T47D (cell line): Measurements from ENCODE around the gene OR6B1.
A peak's percentile ranks its signal among the peaks of the same experiment; 100 is the strongest.
"Not testable (repeated sequence)": the region's sequence is repeated elsewhere in the genome, so short reads cannot be mapped to it uniquely, and the experiment has no call there.

Source experiments
- DNase-seq, 2 experiments: peaks; one replicate each; pipeline versions ENCODE4 v3.0.0 to v3.0.0-alpha.2; 2011 to 2012; ENCODE audit warnings: low read depth in 1 of 2, low spot score in 1 of 2
- JUND ChIP-seq: IDR thresholded peaks from 2 replicates; pipeline ENCODE4 v1.6.1; 2012; ENCODE audit warnings: low read depth
- in situ Hi-C: cut with HindIII; loops from 2 replicates; pipeline ENCODE4 v1.10.0; 2016; ENCODE audit warnings: low sequenced_read_pairs, low pct_unique_long_range_greater_than_20kb

Gene OR6B1

DNA sequence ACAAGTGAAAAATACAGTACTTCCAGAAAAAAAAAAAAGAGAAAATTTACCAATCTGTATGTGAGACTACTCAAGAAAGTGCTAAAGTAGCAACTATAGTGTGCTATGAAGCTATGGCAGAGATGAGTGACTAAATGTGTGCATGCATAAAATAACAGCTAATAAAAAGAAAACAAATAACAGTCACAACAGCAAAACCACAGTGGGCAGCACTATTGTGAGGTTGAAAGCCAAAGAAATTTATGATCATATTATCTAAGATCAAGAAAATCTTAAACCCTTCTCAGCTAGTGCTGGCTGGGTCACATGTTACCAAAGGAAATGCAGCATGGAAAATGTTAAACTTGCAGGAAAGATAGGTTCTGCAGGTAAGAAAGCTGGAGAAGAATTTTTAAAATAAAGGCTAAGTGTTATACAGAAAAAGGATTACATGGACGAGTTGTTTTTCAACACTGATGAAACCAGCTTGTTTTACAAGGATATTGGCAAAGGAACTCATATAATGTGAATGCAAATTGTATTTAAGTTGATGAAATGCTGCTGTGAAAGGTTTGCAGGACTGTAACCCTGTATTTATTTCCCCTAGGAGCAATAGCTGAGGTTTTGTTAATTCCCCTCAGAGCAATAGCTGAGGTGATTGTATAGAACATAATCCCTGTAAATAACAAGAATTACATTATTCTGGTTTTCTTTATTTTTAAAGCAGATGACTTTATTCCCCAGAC, 33.0 kb downstream of the OR6B1 start:
- no peak for DNase-seq
- in situ Hi-C loops = no loop called here
- no peak for TF ChIP-seq JUND

DNA sequence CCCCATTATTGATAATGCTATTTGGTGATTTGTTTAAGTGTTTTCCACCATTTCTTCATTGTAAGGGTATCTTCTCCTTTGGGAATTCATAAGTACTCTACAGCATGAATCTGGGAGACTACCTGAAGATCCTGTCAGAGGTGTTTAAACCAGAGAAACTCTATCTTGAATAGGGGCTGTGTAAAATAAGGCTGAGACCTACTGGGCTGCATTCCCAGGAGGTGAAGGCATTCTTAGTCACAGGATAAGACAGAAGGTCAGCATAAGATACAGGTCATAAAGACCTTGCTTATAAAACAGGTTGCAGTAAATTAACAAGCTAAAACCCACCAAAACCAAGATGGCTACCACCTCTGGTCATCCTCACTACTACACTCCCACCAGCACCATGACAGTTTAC, 35.3 kb downstream of the OR6B1 start:
- TF ChIP-seq JUND = no peak
- DNase-seq = no peak
- in situ Hi-C loops = no loop called here

DNA sequence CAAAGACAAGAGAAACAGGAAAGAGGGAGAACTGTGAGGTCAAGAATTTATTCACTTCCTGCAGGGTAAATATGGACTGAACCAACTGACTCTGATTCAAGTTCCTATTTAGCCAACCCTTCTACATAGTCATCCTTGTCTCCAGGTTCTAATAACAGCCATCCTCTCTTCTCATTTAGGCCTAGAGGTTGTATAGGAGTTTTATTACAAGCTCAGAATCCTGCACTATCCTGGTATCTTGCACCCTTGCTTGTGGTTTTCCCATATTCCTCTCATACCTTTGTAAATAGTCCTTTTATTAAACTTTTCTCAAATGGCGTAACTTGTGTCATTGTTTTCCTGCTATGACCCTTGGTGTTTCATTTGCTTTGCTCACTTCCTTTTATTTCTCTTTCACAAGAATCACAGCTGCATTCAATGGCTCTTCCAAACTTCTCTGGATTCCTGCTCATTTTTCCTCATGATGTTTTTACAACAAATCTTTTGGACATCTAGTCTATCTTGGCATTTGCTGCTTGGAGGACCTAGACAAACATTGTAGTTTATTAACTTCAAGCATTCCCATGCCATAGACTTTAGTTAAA, 36.3 kb downstream of the OR6B1 start:
- TF ChIP-seq JUND = no peak
- in situ Hi-C loops = no loop called here
- DNase-seq = peak in 1 of 2 experiments; percentile 6

DNA sequence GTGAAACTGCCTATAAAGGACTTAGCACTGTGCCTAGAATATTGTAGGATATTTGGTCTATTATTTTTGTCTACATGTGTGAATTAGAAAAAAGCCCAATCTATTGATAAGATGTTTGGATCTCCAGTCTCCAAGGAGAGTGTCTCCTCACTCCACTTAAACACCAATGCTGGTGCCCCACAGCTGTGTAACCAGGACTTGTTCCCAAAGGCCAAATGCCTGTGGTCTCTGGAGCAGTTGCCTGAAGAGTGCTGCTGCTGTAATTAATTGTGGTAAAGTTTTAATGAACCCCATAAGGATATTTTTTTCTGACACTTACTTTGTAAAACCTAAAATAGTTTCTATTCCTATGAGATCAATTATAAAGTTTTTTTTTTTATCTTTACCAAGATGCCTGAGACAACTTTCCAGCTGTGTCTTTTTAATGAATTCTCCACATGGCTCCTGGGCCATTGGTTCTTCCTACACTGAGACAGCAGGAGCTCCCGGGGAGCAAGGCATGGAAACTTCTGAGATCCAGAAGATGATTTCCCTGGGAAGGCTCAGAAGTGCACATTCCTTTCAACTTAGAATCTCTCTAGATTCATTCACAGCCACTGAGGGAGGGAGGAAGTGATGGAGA, 37.4 kb downstream of the OR6B1 start:
- in situ Hi-C loops = no loop called here
- no peak for DNase-seq
- TF ChIP-seq JUND = no peak

DNA sequence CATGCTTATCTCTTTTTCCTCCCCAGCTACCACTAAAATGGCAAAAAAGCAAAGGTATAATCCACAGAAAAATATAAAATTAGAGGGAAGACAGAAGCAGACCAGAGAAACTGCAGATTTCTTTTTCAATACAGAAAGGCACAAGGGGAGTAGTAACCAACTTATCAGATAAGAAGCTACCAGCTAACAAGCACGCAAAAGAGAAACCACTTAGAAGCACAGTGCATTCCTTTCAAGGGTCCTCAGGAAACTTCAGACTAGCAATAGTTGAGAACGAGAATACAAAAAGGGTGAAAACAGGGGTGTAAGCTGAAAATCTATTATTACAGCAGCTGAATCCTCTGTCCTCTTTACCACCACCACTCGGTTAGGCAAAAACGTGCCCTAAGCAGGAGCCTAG, 38.8 kb downstream of the OR6B1 start:
- TF ChIP-seq JUND = no peak
- in situ Hi-C loops = no loop called here
- DNase-seq = no peak

DNA sequence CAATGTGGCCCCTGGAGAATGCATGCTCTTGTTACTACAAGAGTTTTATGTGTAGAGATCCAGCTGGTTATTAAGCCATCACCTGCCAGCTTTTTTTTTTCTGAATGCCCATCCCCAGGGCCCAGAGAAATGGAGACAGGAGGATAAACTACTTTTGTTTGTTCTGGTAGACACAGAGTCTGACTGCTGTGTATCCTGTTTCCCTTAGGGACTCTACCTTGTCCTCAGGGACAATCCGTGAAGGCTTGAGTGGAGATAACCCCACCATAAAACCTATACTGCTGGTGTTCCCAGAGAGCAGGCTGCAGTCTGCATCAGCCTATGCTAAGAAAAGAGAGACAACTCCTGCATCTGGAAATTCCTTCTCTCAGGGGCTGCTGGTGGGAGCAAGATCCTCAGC, 48.5 kb downstream of the OR6B1 start, which contains the start of gene OR2A5:
TSS of gene OR2A5 (plus strand) at position 301 of the 400 bp plus-strand sequence. CDS start 1,454 bp downstream, outside the sequence.
- no peak for DNase-seq
- in situ Hi-C loops = no loop called here
- no peak for TF ChIP-seq JUND

DNA sequence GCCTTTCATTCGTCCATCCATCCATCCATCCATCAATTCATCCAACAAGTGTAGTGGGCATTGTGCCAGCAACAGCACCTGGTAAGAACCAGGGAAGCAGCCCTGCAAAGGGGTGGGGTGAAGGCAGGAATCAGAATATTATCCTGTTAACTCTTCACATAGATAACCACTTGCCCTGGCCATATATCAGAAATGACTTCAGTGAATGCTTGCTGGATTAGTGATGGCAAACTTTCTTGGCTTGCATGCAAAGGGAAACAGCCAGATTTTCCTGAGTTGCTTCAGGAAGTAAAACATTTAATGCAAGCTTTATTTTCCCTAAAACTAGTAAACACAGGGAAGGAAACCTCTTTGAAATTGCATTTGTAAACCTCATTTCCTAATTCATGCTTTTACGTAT, 49.4 kb downstream of the OR6B1 start:
- no peak for DNase-seq
- in situ Hi-C loops = no loop called here
- TF ChIP-seq JUND = no peak

DNA sequence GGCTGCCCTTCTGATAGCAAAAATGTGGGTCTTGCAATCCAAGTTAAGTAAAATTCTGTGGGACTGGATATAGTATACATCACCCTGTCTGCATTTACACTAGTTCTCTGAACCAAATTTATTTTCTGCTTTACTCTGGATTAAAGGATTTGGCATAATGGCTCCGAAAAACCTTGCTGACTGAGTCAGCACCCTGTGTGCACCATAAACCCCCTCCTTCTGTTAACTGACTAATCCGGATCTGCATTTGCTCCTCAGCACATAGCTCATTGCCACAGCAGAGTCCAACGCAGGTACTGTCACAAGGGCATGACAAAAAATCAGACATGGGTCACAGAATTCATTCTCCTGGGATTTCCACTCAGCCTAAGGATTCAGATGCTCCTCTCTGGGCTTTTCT, 50.0 kb downstream of the OR6B1 start:
- in situ Hi-C loops = no loop called here
- no peak for TF ChIP-seq JUND
- DNase-seq = no peak

DNA sequence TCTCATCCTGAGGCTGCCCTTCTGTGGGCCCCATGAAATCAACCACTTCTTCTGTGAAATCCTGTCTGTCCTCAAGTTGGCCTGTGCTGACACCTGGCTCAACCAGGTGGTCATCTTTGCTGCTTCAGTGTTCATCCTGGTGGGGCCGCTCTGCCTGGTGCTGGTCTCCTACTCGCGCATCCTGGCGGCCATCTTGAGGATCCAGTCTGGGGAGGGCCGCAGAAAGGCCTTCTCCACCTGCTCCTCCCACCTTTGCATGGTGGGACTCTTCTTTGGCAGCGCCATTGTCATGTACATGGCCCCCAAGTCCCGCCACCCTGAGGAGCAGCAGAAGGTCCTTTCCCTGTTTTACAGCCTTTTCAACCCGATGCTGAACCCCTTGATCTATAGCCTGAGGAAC, 50.8 kb downstream of the OR6B1 start:
- in situ Hi-C loops, DNase-seq: not testable (repeated sequence)

DNA sequence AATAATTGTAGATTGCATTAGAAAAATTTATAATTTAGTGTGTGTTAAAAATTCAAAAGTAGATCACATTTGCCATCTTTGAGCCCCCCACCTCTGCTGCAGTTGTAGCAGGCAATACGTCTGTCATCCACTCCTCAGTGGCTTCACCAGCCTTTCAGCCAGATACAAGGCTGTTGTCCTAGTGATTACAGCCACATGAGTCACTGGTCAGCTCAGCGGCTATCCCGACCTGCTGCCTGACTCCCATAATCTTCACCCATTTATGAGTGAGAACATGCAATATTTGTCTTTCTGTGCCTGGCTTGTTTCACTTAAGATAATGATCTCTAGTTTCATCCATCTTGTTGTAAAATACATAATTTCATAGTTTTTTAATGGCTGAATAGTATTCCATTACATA, 57.8 kb downstream of the OR6B1 start:
- no peak for TF ChIP-seq JUND
- DNase-seq = no peak
- in situ Hi-C loops = no loop called here
